Rectal smooth muscle tissue (tissue), 1 donor: ENCODE data around the gene CLTC.

Experiments
- H3K27ac ChIP-seq: one replicate; pipeline ENCODE4 v1.7.0; 2013; ENCODE audit warnings: low read depth, low read length, inconsistent platforms
- H3K27me3 ChIP-seq: one replicate; pipeline ENCODE4 v1.7.0; 2013; ENCODE audit warnings: low read length; ENCODE audit not compliant: control insufficient read depth, insufficient read depth
- H3K36me3 ChIP-seq: one replicate; pipeline ENCODE4 v1.7.0; 2013; ENCODE audit warnings: low read length; ENCODE audit not compliant: control insufficient read depth, insufficient read depth
- H3K4me1 ChIP-seq: one replicate; pipeline ENCODE4 v1.7.0; 2013; ENCODE audit warnings: low read length; ENCODE audit not compliant: control insufficient read depth, insufficient read depth
- H3K4me3 ChIP-seq: one replicate; pipeline ENCODE4 v1.7.0; 2013; ENCODE audit warnings: low read length
- H3K9ac ChIP-seq: one replicate; pipeline ENCODE4 v1.7.0; 2013; ENCODE audit warnings: low read length

The CLTC gene

DNA sequence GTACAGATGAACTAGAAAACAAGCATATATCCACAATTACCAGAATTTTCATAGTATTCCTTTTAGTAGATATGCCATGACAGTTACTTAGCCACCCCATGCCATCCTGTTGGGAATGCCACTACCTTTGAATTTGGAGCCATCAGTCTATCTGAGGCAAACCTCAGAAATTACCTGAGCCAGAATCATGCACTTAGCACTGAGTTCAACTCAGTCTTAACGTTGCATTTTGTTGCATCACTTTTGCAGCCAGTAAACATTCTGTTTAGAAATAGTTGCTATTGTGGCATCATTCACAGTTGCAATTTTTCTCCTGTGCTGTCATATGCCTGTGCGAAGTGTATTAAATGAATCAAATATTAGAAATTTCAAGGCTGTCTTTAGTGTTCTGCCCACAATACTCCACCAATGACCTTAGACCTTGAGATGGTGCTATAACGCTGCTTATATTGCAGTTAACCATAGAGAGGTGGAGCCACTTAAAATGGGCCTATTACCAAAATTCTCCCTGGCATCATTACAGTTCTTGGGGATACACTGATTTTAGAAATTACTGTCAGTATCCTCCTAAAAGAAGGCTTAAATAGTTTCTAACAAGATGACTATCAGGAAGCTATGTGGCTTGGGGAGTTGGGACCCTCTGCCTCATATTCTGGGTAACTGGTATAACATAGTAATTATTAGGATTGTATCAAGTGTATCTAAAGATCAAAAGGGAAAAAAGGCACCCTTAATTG is 76.4 kb downstream of the CLTC start:
- H3K36me3 ChIP-seq: peaks cover 36% of the 10 kb centered on the region
- H3K9ac ChIP-seq: no peak overlapping the region
- H3K27ac ChIP-seq: no peak overlapping the region
- no peak overlapping the region for H3K4me3 ChIP-seq
- no peaks in the 10 kb centered on the region for H3K4me1 ChIP-seq
- no peaks in the 10 kb centered on the region for H3K27me3 ChIP-seq

DNA sequence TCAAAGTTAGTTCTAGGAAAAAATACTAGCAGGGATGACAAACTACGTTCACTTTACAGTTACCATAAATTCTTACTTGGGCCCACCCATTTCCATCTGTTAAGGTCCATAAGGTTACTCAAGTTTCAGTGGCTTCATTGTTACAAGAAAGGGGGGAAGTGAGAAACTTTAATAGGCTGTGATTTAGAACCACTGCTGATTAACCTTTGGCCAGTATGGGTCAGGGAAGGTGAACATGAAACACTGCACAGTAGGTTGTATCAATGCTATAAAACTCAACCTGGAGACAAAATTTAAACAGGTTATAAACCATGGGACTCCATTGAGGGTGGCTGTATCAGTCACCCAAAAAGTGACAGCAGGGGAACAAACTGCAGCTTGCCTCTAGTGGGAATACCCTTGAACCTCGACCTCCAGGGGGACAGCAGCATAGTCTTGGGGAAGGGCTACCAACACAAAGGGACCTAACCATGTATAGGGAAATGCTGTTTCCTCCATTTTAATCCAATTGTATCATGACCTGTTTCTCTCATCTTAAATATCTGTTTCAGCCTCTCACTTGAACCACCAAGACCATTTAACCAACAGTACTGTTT is 77.1 kb downstream of the CLTC start:
- Histone ChIP-seq H3K27me3 (no peaks in the 10 kb centered on the region), H3K36me3 (peaks cover 36% of the 10 kb centered on the region), H3K9ac (no peak overlapping the region), H3K4me3 (no peak overlapping the region), H3K27ac (no peak overlapping the region), H3K4me1 (no peaks in the 10 kb centered on the region)

DNA sequence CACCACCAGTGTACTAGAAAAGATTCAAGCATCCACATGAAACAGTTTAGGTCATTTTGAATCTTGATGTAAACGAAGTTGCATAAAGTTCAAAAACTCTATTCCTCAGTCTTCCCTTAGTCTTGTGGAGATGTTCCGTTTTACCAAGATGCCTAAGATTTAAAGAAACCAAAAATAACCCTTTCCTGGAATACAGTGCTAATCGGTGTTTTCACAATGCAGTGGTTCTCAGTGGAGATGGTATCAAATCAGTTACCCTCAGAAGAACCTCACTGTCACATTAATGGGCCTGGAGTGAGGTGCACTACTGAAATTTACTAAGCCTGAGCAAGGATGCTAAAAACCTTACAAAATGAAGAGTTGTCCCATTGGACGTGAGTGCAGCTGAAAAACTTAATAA is 78.4 kb downstream of the CLTC start:
- H3K4me3 ChIP-seq: no peak overlapping the region
- no peak overlapping the region for H3K9ac ChIP-seq
- H3K27ac ChIP-seq: no peak overlapping the region
- peaks cover 34% of the 10 kb centered on the region for H3K36me3 ChIP-seq
- H3K4me1 ChIP-seq: no peaks in the 10 kb centered on the region
- no peaks in the 10 kb centered on the region for H3K27me3 ChIP-seq

DNA sequence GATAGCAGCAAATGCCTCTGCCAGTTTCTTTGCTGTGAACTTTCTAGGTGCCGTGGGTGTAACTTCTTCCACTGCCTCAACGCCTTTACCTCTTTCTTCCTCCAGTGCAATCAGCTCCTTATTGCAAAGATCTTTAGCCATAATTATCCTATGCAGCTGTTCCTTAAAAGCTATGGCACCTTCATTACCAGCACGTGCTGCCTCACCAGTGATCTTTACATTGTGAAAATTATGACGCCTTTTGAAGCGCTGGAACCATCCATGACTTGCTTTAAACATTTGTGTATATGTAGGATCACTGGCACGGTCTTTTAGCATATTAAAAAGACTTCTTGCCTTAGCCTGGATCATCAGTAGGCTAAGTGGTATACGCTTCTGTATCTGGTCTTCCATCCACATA is 79.5 kb downstream of the CLTC start:
- Histone ChIP-seq H3K9ac (no peak overlapping the region), H3K27ac (no peak overlapping the region), H3K36me3 (peaks cover 26% of the 10 kb centered on the region), H3K4me1 (no peaks in the 10 kb centered on the region), H3K27me3 (no peaks in the 10 kb centered on the region), H3K4me3 (no peak overlapping the region)

DNA sequence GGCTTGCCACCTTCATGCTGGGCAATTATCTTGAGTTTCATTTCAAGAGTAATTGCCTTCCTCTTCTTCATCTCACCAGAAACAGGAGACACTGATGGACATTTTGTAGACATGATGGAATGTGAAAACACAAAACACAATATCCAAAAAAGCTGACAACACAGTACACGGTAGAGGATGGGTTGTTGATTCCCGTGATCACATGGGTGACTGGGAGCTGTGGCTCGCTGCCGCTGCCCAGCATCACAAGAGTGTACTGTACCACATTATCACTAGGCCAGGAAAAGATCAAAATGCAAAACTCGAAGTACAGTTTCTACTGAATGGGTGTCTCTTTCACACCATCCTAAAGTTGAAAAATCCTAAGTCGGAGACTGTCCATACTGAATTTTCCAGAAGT is 80.1 kb downstream of the CLTC start:
- Histone ChIP-seq H3K27ac (no peak overlapping the region), H3K36me3 (peaks cover 23% of the 10 kb centered on the region), H3K4me3 (no peak overlapping the region), H3K27me3 (no peaks in the 10 kb centered on the region), H3K9ac (no peak overlapping the region), H3K4me1 (no peaks in the 10 kb centered on the region)

DNA sequence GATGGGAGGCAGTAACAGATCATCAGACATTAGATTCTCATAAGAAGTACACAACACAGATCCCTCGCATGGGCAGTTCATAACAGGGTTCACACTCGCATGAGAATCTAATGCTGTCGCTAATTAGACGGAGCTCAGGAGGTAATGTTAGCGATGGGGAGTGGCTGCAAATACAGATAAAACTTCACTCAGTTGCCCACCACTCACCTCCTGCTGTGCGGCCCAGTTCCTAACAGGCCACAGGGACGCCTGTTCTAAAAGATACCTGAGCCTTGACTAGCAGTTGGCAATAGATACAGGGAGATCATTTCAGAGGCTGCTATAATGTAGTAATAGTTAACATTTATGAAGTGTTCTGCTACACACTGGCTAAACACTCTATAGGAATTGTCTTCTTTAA is 82.6 kb downstream of the CLTC start:
- Histone ChIP-seq H3K36me3 (peaks cover 9% of the 10 kb centered on the region), H3K4me3 (no peak overlapping the region), H3K27me3 (no peaks in the 10 kb centered on the region), H3K27ac (no peak overlapping the region), H3K9ac (no peak overlapping the region), H3K4me1 (peaks cover 8% of the 10 kb centered on the region)

DNA sequence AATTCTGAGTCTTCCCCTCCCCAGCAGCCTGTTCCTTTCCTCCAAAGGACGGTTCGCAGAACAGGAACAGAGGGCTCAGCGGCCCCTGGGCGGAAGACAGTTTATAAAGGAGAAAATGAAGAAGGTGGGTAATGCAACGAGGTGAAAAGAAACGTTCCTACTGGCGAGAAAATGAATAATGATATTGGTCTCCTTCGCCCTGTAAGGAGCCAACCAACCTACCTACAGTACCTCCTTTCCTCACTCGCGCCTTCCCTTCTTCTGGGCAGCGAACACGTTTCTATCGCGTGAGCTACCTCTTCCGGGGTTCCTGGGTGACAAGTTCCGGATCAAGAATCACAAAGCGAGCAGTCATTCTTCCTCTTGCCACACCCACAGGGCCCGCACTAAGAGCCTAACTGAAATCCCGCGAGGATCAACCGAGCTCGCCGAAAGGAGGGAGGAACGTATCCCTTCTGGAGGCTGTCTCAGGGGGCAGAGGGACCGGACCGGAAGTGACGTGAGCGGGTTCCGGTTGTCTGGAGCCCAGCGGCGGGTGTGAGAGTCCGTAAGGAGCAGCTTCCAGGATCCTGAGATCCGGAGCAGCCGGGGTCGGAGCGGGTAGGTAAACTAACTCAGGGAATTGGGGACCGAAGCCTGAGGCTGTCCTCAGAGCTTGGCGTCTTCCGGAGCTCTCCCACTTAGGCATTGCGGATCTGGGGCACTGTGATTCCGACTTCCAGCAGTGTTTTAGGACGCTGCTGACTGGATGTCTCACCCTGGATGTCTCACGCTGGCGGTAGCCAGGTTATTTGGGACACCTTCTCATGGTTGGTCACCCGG is 87.7 kb downstream of the CLTC start, which contains the start of the genes PTRH2 and VMP1:
Gene PTRH2 (minus strand): TSS at position 282 of the 822 bp plus-strand sequence. CDS start 9,452 bp downstream, outside the sequence.
Gene VMP1 (plus strand): TSS at position 506 of the 822 bp plus-strand sequence. CDS start 23,793 bp downstream, outside the sequence.
- Histone ChIP-seq H3K4me1 (peaks cover 20% of the 10 kb centered on the region), H3K27ac (peak within 1 kb of the TSS; percentile 96), H3K9ac (peak within 1 kb of the TSS; percentile 99), H3K27me3 (no peaks in the 10 kb centered on the region), H3K4me3 (peak within 1 kb of the TSS; percentile 99), H3K36me3 (no peaks in the 10 kb centered on the region)

DNA sequence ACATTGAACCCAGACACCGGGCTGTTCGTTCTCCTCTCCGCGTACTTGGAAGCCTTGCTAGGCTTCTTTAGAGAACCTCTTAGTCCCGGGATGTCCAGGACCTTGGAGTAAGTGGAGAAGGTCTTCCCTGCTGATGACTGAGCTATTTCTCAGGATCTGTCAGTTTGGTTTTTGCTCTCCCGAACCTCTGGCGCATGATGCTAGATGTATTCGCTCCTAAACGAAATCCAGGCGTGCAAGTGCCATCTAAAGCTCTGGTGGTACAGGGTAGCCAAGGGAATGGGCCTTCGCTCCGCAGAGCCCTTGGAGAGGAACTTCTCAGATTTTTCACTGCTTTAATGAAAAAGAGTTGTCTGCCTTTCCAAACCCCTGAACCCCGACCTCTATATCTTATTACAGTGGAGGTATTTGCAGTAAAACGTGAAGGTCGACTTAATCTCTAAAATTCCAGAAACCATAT is 88.3 kb downstream of the CLTC start:
- H3K27ac ChIP-seq: peak overlapping the region; percentile 96
- H3K4me3 ChIP-seq: peak overlapping the region; percentile 99
- H3K4me1 ChIP-seq: peaks cover 20% of the 10 kb centered on the region
- H3K27me3 ChIP-seq: no peaks in the 10 kb centered on the region
- peak overlapping the region; percentile 99 for H3K9ac ChIP-seq
- H3K36me3 ChIP-seq: no peaks in the 10 kb centered on the region

DNA sequence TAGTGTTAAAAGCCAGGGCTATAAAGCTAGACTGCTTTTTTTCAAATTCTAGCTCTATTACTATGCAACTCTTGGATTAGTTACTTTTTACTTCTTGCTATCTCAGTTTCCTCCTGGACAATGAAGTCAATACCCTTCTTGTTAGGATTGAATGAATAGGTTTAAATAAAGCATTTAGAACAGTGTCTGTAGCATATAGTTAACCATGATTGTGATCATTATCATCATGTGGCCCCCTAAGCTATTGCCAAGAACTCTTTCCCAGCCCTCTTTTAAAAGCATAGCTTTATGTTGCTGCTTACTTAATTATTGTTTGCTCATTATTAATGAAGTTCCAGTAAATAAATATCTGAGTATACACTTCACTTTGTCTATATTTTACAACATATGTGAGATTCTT is 92.2 kb downstream of the CLTC start:
- Histone ChIP-seq H3K27me3 (no peaks in the 10 kb centered on the region), H3K36me3 (no peaks in the 10 kb centered on the region), H3K9ac (no peak overlapping the region), H3K4me1 (peaks cover 15% of the 10 kb centered on the region), H3K27ac (no peak overlapping the region), H3K4me3 (no peak overlapping the region)

DNA sequence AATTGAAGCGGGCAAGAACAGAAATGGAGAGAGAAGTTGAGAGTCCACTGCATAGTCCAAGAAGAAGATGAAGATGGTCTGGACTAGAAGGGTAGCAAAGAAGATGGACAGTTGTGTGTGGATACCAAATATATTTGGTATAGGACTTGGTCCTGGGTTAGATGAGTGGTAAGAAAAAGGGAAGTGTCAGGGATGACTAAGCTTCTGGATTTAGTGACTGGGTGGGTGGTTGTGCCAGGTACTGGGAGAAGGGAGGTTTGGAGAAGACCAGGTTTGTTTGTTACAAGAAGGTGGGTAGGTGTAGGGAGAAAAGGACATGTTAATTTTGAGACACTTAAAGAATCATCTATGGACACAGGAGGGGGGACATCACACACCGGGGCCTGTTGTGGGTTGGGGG is 93.2 kb downstream of the CLTC start:
- H3K27me3 ChIP-seq: no peaks in the 10 kb centered on the region
- peaks cover 15% of the 10 kb centered on the region for H3K4me1 ChIP-seq
- no peak overlapping the region for H3K4me3 ChIP-seq
- no peak overlapping the region for H3K27ac ChIP-seq
- no peak overlapping the region for H3K9ac ChIP-seq
- H3K36me3 ChIP-seq: no peaks in the 10 kb centered on the region

DNA sequence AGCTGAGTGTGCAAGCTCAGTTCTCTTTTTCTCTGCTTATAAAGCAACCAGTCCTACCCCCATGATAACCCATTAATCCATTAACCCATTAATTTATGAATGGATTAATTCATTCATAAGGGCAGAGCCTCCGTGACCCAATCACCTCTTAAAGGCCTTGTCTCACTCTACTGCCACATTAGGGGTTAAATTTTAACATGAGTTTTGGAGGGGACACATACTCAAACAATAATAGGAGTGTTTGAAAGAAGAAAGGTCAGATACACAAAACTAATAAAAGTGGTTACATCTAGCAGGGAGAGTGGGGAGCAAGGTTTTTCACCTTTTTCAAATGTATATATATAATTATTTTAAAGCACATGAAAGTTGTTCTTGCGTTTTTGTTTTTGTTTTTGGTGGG is 94.6 kb downstream of the CLTC start:
- no peak overlapping the region for H3K4me3 ChIP-seq
- peaks cover 3% of the 10 kb centered on the region for H3K4me1 ChIP-seq
- no peaks in the 10 kb centered on the region for H3K27me3 ChIP-seq
- H3K27ac ChIP-seq: no peak overlapping the region
- no peaks in the 10 kb centered on the region for H3K36me3 ChIP-seq
- no peak overlapping the region for H3K9ac ChIP-seq

DNA sequence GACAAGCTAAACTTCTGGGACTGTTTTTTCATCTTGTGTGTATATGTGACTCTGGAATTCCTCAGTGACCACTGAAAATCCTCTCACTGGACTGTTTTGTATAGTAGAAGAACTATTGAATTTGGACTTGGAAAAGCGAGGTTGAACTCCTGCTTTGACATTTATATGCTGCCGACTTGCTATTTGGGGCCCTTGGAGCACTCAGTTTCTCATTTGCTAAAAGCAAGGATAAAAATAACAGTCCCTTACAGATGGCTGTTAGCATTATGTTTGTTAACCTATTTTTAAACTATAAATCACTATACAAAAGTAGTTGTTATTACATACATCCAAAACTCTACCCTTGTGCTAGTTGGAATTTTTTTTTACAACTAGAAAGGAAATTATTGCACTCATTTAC is 96.7 kb downstream of the CLTC start:
- Histone ChIP-seq H3K4me1 (peaks cover 3% of the 10 kb centered on the region), H3K9ac (no peak overlapping the region), H3K27me3 (no peaks in the 10 kb centered on the region), H3K36me3 (no peaks in the 10 kb centered on the region), H3K4me3 (no peak overlapping the region), H3K27ac (peak overlapping the region; percentile 55)
